ENCODE results near the gene PCDHB7. TPM values are rescaled to one million over a fixed set of nuclear protein-coding genes. Genes with fewer than 3 reads are reported as not detected.
A peak's percentile ranks its signal among the peaks of the same experiment; 100 is the strongest.
"Not testable (repeated sequence)": the region's sequence is repeated elsewhere in the genome, so short reads cannot be mapped to it uniquely, and the experiment has no call there.

Gene PCDHB7
- 9.8 TPM for total RNA-seq

GRCh38 chr5:141172381-141173204, at the start of gene PCDHB7:
TSS of gene PCDHB7 (plus strand) at chr5:141172644. CDS start at chr5:141172836, 192 bp downstream.
- FAIRE-seq (no peak), DNase-seq (ENCODE audit: low spot score in 2 of 2) (no peak)

- FAIRE-seq; DNase-seq (ENCODE audit: low spot score in 2 of 2): not testable (repeated sequence)
Measured at GRCh38 chr5:141123396-141124135, 48.9 kb upstream of the PCDHB7 start.

- DNase-seq (ENCODE audit: low spot score in 2 of 2) (no peak), FAIRE-seq (no peak)
Measured at GRCh38 chr5:141127305-141127704, 45.1 kb upstream of the PCDHB7 start.

GRCh38 chr5:141135030-141135717, 37.3 kb upstream of the PCDHB7 start, which contains the start of gene PCDHB5:
TSS of gene PCDHB5 (plus strand) at chr5:141135206. CDS start at chr5:141135435, 229 bp downstream.
- FAIRE-seq (no peak), DNase-seq (ENCODE audit: low spot score in 2 of 2) (no peak)

GRCh38 chr5:141135718-141136266, 36.7 kb upstream of the PCDHB7 start:
- DNase-seq (ENCODE audit: low spot score in 2 of 2) = no peak
- FAIRE-seq = no peak

- not testable (repeated sequence) for FAIRE-seq; DNase-seq (ENCODE audit: low spot score in 2 of 2)
Measured at GRCh38 chr5:141137346-141137745, 35.1 kb upstream of the PCDHB7 start.

- no peak for DNase-seq (ENCODE audit: low spot score in 2 of 2)
- FAIRE-seq = no peak
Measured at GRCh38 chr5:141149812-141150211, 22.6 kb upstream of the PCDHB7 start, which contains the start of gene PCDHB6. TSS of gene PCDHB6 (plus strand) at chr5:141150057. CDS start at chr5:141150258, 201 bp downstream.

GRCh38 chr5:141150224-141150992, 22.0 kb upstream of the PCDHB7 start:
- no peak for FAIRE-seq
- no peak for DNase-seq (ENCODE audit: low spot score in 2 of 2)

- DNase-seq (ENCODE audit: low spot score in 2 of 2) (no peak), FAIRE-seq (no peak)
Measured at GRCh38 chr5:141150993-141151325, 21.5 kb upstream of the PCDHB7 start.

- not testable (repeated sequence) for FAIRE-seq; DNase-seq (ENCODE audit: low spot score in 2 of 2)
Measured at GRCh38 chr5:141151632-141152031, 20.8 kb upstream of the PCDHB7 start.

- not testable (repeated sequence) for DNase-seq (ENCODE audit: low spot score in 2 of 2); FAIRE-seq
Measured at GRCh38 chr5:141152096-141152495, 20.3 kb upstream of the PCDHB7 start.

- FAIRE-seq (no peak), DNase-seq (ENCODE audit: low spot score in 2 of 2) (no peak)
Measured at GRCh38 chr5:141155540-141156374, 16.7 kb upstream of the PCDHB7 start.

- not testable (repeated sequence) for FAIRE-seq; DNase-seq (ENCODE audit: low spot score in 2 of 2)
Measured at GRCh38 chr5:141157356-141157755, 15.1 kb upstream of the PCDHB7 start.

GRCh38 chr5:141157901-141158300, 14.5 kb upstream of the PCDHB7 start:
- not testable (repeated sequence) for FAIRE-seq; DNase-seq (ENCODE audit: low spot score in 2 of 2)

- DNase-seq (ENCODE audit: low spot score in 2 of 2); FAIRE-seq: not testable (repeated sequence)
Measured at GRCh38 chr5:141174291-141175104, 2.1 kb downstream of the PCDHB7 start.

GRCh38 chr5:141175933-141176332, 3.5 kb downstream of the PCDHB7 start:
- peak; percentile 98 for FAIRE-seq

GRCh38 chr5:141177577-141178191, 5.2 kb downstream of the PCDHB7 start, which contains the start of gene PCDHB8:
TSS of gene PCDHB8 (plus strand) at chr5:141177790. CDS start at chr5:141178035, 245 bp downstream.
- not testable (repeated sequence) for DNase-seq (ENCODE audit: low spot score in 2 of 2); FAIRE-seq

More at GRCh38 chr5:141175933-141176332, 3.5 kb downstream of the PCDHB7 start:
- DNase-seq (ENCODE audit: low spot score in 2 of 2) = no peak
